Fibroblast of mammary gland (primary cell): Measurements from ENCODE around the gene SLC8A2.

ENCODE experiments used
- DNase-seq: peaks from one replicate; pipeline ENCODE4 v3.0.0-alpha.2; 2010; ENCODE audit warnings: low read depth
- H3K4me3 ChIP-seq: 2 replicates; pipeline ENCODE4 v1.5.1; 2011; ENCODE audit warnings: low read depth, mild to moderate bottlenecking, low read length, moderate library complexity; ENCODE audit not compliant: control insufficient read depth
- CTCF ChIP-seq: conservative IDR thresholded peaks from 2 replicates; pipeline ENCODE4 v1.5.1; 2011; ENCODE audit warnings: low read depth, low read length, inconsistent platforms; ENCODE audit not compliant: control insufficient read depth, insufficient read depth

The SLC8A2 gene

GRCh38 chr19:47405854-47406417 is 65.8 kb downstream of the SLC8A2 start:
- H3K4me3 ChIP-seq = no peak overlapping the region
- no peak for DNase-seq
- no peak for TF ChIP-seq CTCF

GRCh38 chr19:47405197-47405550 is 66.5 kb downstream of the SLC8A2 start:
- TF ChIP-seq CTCF = no peak
- no peak overlapping the region for H3K4me3 ChIP-seq
- no peak for DNase-seq

- H3K4me3 ChIP-seq = no peak overlapping the region
- DNase-seq = no peak
- no peak for TF ChIP-seq CTCF
Observed at GRCh38 chr19:47404334-47405196, 67.1 kb downstream of the SLC8A2 start.

- TF ChIP-seq CTCF = no peak
- no peak for DNase-seq
- H3K4me3 ChIP-seq = no peak overlapping the region
Observed at GRCh38 chr19:47402504-47402903, 69.2 kb downstream of the SLC8A2 start.

- no peak for TF ChIP-seq CTCF
- DNase-seq = no peak
Observed at GRCh38 chr19:47398707-47399597, 72.7 kb downstream of the SLC8A2 start.

GRCh38 chr19:47391510-47392223 is 80.0 kb downstream of the SLC8A2 start:
- no peak overlapping the region for H3K4me3 ChIP-seq
- peak; percentile 72 for DNase-seq
- peak; percentile 89 for TF ChIP-seq CTCF

More at GRCh38 chr19:47398707-47399597, 72.7 kb downstream of the SLC8A2 start:
- H3K4me3 ChIP-seq = no peak overlapping the region
